ENCODE data around the gene IQSEC2. TPM values are rescaled to one million over a fixed set of nuclear protein-coding genes. Genes with fewer than 3 reads are reported as not detected.

IQSEC2 gene
- total RNA-seq, 1 experiment from 2014 or later, result 19.8 TPM

DNA sequence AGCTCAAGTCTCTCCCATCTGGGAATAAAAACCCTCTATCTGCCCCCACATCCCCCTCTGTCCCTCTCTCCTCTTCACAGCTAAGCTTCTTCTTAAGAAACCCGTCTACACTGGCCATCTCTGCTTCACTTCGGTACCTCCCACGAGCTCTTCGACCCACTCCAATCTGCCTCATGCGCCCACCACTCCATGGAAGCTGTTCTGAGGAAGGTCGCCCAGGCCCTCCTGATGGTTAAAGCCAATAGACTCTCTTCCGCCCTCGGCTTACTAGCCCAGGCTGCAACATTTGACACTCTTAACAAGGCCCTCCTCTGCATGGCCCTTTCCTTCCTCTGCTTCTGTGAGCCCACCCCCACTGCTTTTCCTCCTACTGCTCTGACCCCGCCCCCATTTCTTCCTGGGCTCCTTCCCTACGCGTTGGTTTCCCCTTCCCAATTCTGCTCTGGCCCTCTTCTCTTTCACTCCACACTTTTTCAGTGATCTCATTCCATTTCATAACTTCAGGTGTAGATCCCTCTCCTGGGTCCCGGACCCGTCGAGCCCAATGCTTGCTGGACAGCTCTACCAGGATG, 11.8 kb downstream of the IQSEC2 start:
- peaks cover 16% of the 10 kb centered on the region for H3K4me1 Mint-ChIP-seq (ENCODE audit: insufficient read depth, unreplicated experiment)
- no peaks in the 10 kb centered on the region for H3K27me3 Mint-ChIP-seq (ENCODE audit: insufficient read depth, unreplicated experiment)
- DNase-seq (ENCODE audit: unreplicated experiment), result no peak
- no peak overlapping the region for H3K4me3 Mint-ChIP-seq (ENCODE audit: unreplicated experiment)
- POLR2A ChIA-PET, result interaction anchor here (1.9 kb wide), 1 partner anchor 12 kb away, joined by 9 read pairs; the partner anchor contains the start of gene IQSEC2
- no peak overlapping the region for H3K27ac Mint-ChIP-seq (ENCODE audit: low read depth, unreplicated experiment)
- H3K9me3 Mint-ChIP-seq (ENCODE audit: unreplicated experiment), result no peaks in the 10 kb centered on the region
- H3K36me3 Mint-ChIP-seq (ENCODE audit: insufficient read depth, unreplicated experiment), result peaks cover 14% of the 10 kb centered on the region
- BruUV-seq (replicated peaks), result no TSS peak
- intact Hi-C loops (cut with micrococcal nuclease), result no loop called here
- CTCF ChIA-PET, result interaction anchor here (0.5 to 7.2 kb wide), 4 partner anchors 13 to 49 kb away, joined by 3 to 74 read pairs (median 5); partner anchors contain the start of gene IQSEC2
- TF ChIP-seq, protein P1, sequence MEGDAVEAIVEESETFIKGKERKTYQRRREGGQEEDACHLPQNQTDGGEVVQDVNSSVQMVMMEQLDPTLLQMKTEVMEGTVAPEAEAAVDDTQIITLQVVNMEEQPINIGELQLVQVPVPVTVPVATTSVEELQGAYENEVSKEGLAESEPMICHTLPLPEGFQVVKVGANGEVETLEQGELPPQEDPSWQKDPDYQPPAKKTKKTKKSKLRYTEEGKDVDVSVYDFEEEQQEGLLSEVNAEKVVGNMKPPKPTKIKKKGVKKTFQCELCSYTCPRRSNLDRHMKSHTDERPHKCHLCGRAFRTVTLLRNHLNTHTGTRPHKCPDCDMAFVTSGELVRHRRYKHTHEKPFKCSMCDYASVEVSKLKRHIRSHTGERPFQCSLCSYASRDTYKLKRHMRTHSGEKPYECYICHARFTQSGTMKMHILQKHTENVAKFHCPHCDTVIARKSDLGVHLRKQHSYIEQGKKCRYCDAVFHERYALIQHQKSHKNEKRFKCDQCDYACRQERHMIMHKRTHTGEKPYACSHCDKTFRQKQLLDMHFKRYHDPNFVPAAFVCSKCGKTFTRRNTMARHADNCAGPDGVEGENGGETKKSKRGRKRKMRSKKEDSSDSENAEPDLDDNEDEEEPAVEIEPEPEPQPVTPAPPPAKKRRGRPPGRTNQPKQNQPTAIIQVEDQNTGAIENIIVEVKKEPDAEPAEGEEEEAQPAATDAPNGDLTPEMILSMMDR (IDR thresholded peaks at IDR 0.05; ENCODE audit: unreplicated experiment), result no peak

DNA sequence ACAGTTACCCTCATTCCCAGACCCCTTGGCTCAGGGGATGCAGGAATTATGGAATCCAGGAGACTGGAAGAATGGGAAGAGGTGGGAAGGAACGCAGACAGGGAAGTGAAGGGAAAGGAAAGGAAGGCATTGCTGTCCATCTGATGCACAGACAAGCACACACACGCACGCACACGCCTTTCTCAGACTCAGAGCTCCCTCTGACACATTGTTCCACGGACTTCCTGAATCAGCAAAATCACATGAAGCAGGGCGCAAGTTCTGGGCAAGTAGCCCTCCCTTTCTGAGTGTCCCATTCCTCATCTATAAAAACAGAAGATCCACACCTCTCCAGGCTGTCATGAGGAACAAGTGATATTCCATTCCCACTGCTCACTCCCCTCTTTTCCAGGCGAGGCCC, 13.2 kb downstream of the IQSEC2 start:
- CTCF ChIA-PET, result interaction anchor here (1.5 to 7.2 kb wide), 2 partner anchors 14 to 16 kb away, joined by 11 to 74 read pairs; partner anchors contain the start of gene IQSEC2
- POLR2A ChIA-PET, result interaction anchor here (1.2 to 1.3 kb wide), 2 partner anchors 13 to 43 kb away, joined by 8 to 12 read pairs; partner anchors contain the start of gene IQSEC2
- peak; percentile 68 for DNase-seq (ENCODE audit: unreplicated experiment)

DNA sequence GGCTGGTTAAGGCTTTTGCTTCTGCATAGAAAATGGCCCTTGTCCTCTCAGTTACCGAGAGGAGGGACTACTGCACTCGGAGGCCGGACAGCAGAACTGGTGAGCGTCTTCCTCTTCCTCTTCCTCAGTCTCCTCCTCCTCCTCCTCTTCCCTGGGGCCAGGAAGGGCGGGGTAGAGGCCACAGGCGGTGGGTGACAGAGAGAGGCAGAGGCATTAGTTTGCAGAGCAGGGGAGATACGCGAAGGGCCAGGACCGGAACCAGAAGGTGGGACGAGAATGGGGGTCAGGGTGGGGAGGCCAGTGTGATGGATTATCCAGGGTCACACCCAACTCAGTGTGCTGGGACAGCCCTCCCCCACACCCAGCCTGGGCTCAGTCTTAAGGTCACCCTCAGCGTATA, 14.5 kb downstream of the IQSEC2 start:
- TF ChIP-seq, protein P1 (IDR thresholded peaks at IDR 0.05; ENCODE audit: unreplicated experiment), result no peak
- Mint-ChIP-seq H3K27me3 (ENCODE audit: insufficient read depth, unreplicated experiment) (peaks cover 8% of the 10 kb centered on the region), H3K36me3 (ENCODE audit: insufficient read depth, unreplicated experiment) (peaks cover 8% of the 10 kb centered on the region), H3K4me3 (ENCODE audit: unreplicated experiment) (no peak overlapping the region), H3K4me1 (ENCODE audit: insufficient read depth, unreplicated experiment) (peaks cover 30% of the 10 kb centered on the region), H3K9me3 (ENCODE audit: unreplicated experiment) (no peaks in the 10 kb centered on the region), H3K27ac (ENCODE audit: low read depth, unreplicated experiment) (peak overlapping the region; percentile 75)
- BruUV-seq (replicated peaks), result no TSS peak
- CTCF ChIA-PET, result interaction anchor here (1.5 kb wide), 2 partner anchors 15 to 17 kb away, joined by 4 to 11 read pairs; partner anchors contain the start of gene IQSEC2
- DNase-seq (ENCODE audit: unreplicated experiment), result no peak
- intact Hi-C loops (cut with micrococcal nuclease), result no loop called here
- POLR2A ChIA-PET, result interaction anchor here (5.2 kb wide), 1 partner anchor 15 kb away, joined by 22 read pairs; the partner anchor contains the start of gene IQSEC2

More for the DNA sequence above, 13.2 kb downstream of the IQSEC2 start:
- peaks cover 10% of the 10 kb centered on the region for H3K36me3 Mint-ChIP-seq (ENCODE audit: insufficient read depth, unreplicated experiment)
- BruUV-seq (replicated peaks), result no TSS peak
- no peak overlapping the region for H3K27ac Mint-ChIP-seq (ENCODE audit: low read depth, unreplicated experiment)
- TF ChIP-seq, protein P1 (IDR thresholded peaks at IDR 0.05; ENCODE audit: unreplicated experiment), result no peak
- H3K27me3 Mint-ChIP-seq (ENCODE audit: insufficient read depth, unreplicated experiment), result no peaks in the 10 kb centered on the region
- peaks cover 30% of the 10 kb centered on the region for H3K4me1 Mint-ChIP-seq (ENCODE audit: insufficient read depth, unreplicated experiment)
- intact Hi-C loops (cut with micrococcal nuclease), result no loop called here
- no peak overlapping the region for H3K4me3 Mint-ChIP-seq (ENCODE audit: unreplicated experiment)
- no peaks in the 10 kb centered on the region for H3K9me3 Mint-ChIP-seq (ENCODE audit: unreplicated experiment)

DNA sequence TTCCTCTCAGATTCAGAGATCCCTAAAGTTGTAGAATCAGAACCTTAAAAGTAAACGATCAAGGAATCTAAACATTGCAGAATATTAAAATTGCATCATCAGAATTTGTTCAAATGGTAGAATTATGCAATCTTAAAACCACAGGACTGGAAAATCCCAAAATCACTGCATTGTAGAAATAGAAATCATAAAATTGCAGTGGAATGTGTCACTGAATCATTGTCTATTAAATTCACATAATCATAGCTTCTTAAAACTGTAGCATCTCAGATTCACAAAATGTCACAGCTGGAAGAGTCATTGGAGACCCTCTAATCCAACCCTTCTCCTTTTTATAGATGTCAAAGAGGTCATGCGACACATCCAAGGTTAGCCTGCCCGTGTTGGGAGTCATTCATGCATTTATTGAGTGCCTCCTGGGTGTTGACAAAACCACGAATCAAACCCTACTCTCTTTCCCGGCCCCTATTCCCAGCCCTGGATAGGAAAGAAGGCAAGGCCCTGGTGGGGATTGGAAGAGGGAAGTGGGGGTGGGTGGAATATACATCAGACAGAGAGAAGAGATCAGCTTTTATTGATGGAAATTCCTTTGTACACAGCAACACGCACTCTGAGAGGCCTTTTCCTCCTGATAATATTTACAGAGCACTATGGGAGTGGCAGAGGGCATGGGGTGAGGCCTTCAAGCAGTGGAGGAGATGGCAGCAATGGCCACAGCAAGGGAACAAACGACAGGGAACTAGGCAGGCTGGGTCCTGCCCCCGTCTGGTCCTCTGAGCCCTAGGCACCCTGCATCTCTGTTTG, 15.4 kb downstream of the IQSEC2 start:
- intact Hi-C loops (cut with micrococcal nuclease), result no loop called here
- H3K36me3 Mint-ChIP-seq (ENCODE audit: insufficient read depth, unreplicated experiment), result peaks cover 15% of the 10 kb centered on the region
- ChIA-PET POLR2A (interaction anchor here (0.6 to 5.2 kb wide), 7 partner anchors 9 to 177 kb away, joined by 3 to 22 read pairs (median 5); partner anchors contain the start of genes IQSEC2, KDM5C, RIBC1 and SMC1A), CTCF (interaction anchor here (0.9 to 1.5 kb wide), 3 partner anchors 9 to 19 kb away, joined by 4 read pairs; partner anchors contain the start of gene IQSEC2)
- H3K27ac Mint-ChIP-seq (ENCODE audit: low read depth, unreplicated experiment), result peak overlapping the region; percentile 75
- peaks cover 18% of the 10 kb centered on the region for H3K27me3 Mint-ChIP-seq (ENCODE audit: insufficient read depth, unreplicated experiment)
- peak overlapping the region; percentile 19 for H3K4me3 Mint-ChIP-seq (ENCODE audit: unreplicated experiment)
- no peaks in the 10 kb centered on the region for H3K9me3 Mint-ChIP-seq (ENCODE audit: unreplicated experiment)
- H3K4me1 Mint-ChIP-seq (ENCODE audit: insufficient read depth, unreplicated experiment), result peaks cover 30% of the 10 kb centered on the region
- BruUV-seq (replicated peaks), result no TSS peak
- TF ChIP-seq, protein P1 (IDR thresholded peaks at IDR 0.05; ENCODE audit: unreplicated experiment), result no peak
- peak; percentile 65 for DNase-seq (ENCODE audit: unreplicated experiment)

All from MCF 10A (cell line).